RWPE2 (cell line): ENCODE measurements around the gene TWIST2.

Experiments
- ATAC-seq: fragments of 200-7000 bp; cut with Tn5 transposase; 3 replicates; pipeline ENCODE4 v1.9.1; 2021; ENCODE audit warnings: low read depth
- DNase-seq: peaks from one replicate; pipeline ENCODE4 v3.0.0-alpha.2; 2020; ENCODE audit warnings: low spot score
- H3K27ac ChIP-seq: fragments of 450-650 bp; 2 replicates; pipeline ENCODE4 v1.5.1; 2017; ENCODE audit warnings: mild to moderate bottlenecking; ENCODE audit not compliant: poor library complexity, severe bottlenecking
- H3K27me3 ChIP-seq: fragments of 250-450 bp; sonication (Bioruptor Pico); 2 replicates; pipeline ENCODE4 v1.5.1; 2021; ENCODE audit warnings: mild to moderate bottlenecking, moderate library complexity; ENCODE audit not compliant: insufficient read depth, poor library complexity, severe bottlenecking
- H3K36me3 ChIP-seq: fragments of 250-450 bp; sonication (Bioruptor Pico); 2 replicates; pipeline ENCODE4 v1.5.1; 2020; ENCODE audit warnings: low read depth, mild to moderate bottlenecking, moderate library complexity
- H3K4me1 ChIP-seq: fragments of 250-450 bp; sonication (Bioruptor Pico); 2 replicates; pipeline ENCODE4 v1.5.1; 2021; ENCODE audit warnings: mild to moderate bottlenecking, moderate library complexity; ENCODE audit not compliant: insufficient read depth, poor library complexity, severe bottlenecking
- H3K4me3 ChIP-seq: fragments of 250-450 bp; sonication (Bioruptor Pico); 2 replicates; pipeline ENCODE4 v1.5.1; 2021; ENCODE audit warnings: mild to moderate bottlenecking, moderate library complexity; ENCODE audit not compliant: severe bottlenecking
- H3K9me3 ChIP-seq: fragments of 250-450 bp; sonication (Bioruptor Pico); 2 replicates; pipeline ENCODE4 v1.5.1; 2021; ENCODE audit warnings: mild to moderate bottlenecking, moderate library complexity; ENCODE audit not compliant: severe bottlenecking
- CTCF ChIP-seq: fragments of 450-650 bp; IDR thresholded peaks from one replicate; pipeline ENCODE4 v1.5.1; 2017; ENCODE audit warnings: mild to moderate bottlenecking, moderate library complexity; ENCODE audit not compliant: poor library complexity, severe bottlenecking

The TWIST2 gene

DNA sequence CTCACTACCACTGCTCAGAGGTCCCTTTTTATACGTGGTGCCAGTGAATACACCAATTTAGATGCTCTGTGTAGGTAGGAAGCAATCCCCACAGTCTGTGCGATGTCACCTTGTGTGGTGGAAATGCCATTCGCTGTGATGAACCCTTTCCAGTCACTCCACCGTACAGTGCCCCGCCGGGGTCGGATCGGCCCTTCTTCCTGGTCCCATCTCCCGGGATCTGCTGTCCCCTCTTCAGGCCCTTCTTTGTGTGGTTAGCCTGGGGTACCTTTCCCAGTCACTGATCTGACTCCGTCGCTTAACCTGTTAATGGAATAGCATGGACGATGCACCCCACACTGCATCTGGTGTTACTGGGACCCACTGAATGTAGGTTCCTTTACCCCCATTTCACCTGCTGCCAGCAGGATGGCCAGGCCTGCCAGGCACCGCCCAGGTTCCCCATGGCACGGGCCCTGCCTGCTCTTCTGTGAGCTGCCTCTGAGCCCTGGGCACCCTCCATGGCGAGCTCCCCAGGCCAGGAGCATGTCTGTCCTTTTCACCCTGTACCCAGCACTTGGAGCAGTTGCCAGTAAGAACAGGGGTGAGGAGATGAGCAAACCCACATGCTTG, 18.0 kb downstream of the TWIST2 start:
- H3K27me3 ChIP-seq, result no peaks in the 10 kb centered on the region
- peaks cover 25% of the 10 kb centered on the region for H3K4me1 ChIP-seq
- H3K9me3 ChIP-seq, result no peaks in the 10 kb centered on the region
- H3K27ac ChIP-seq, result peak overlapping the region; percentile 51
- no peak overlapping the region for H3K4me3 ChIP-seq
- peaks cover 8% of the 10 kb centered on the region; the same call in 1 of the 2 replicates for H3K36me3 ChIP-seq
- ATAC-seq (no peak), DNase-seq (no peak)
- TF ChIP-seq CTCF, result no peak

GRCh38 chr2:238866656-238867277, 18.9 kb downstream of the TWIST2 start:
- TF ChIP-seq CTCF, result no peak
- Histone ChIP-seq H3K36me3 (peaks cover 8% of the 10 kb centered on the region; the same call in 1 of the 2 replicates), H3K4me1 (peaks cover 25% of the 10 kb centered on the region), H3K27ac (peak overlapping the region; percentile 51), H3K4me3 (no peak overlapping the region), H3K27me3 (no peaks in the 10 kb centered on the region), H3K9me3 (no peaks in the 10 kb centered on the region)
- ATAC-seq, result no peak
- no peak for DNase-seq

DNA sequence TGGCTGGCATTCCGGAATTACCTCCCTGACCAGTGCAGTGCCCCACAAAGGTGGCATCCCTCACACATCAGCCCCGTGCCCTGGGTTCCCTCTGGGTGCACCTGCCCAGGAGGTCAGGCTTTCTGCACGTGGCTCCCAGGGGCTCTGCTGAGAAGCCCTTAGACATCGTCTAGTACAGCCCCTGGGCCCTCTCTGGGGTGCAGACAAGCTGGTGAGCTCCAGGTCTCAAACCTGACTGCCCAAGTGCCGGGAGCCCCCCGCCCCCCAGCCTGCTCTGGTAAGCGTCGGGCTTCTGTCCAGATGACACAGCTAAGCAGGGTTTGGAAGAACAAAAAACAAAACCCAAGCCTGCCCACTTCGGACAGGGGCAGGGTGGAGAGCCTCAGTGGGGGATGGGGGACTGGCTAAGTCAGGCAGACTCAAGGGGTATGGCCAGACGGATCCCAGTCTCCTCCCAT, 20.2 kb downstream of the TWIST2 start:
- DNase-seq, result no peak
- H3K27ac ChIP-seq, result peak overlapping the region; percentile 51

GRCh38 chr2:238868616-238869292, 20.9 kb downstream of the TWIST2 start:
- H3K27ac ChIP-seq, result peak overlapping the region; percentile 11
- H3K4me3 ChIP-seq, result no peak overlapping the region

More for the DNA sequence above, 20.2 kb downstream of the TWIST2 start:
- no peak for TF ChIP-seq CTCF
- Histone ChIP-seq H3K4me1 (peaks cover 25% of the 10 kb centered on the region), H3K27me3 (no peaks in the 10 kb centered on the region), H3K36me3 (peaks cover 8% of the 10 kb centered on the region; the same call in 1 of the 2 replicates), H3K9me3 (no peaks in the 10 kb centered on the region), H3K4me3 (no peak overlapping the region)
- no peak for ATAC-seq

More at GRCh38 chr2:238868616-238869292, 20.9 kb downstream of the TWIST2 start:
- TF ChIP-seq CTCF, result no peak
- no peak for DNase-seq
- no peaks in the 10 kb centered on the region for H3K27me3 ChIP-seq
- H3K4me1 ChIP-seq, result peaks cover 23% of the 10 kb centered on the region
- no peak for ATAC-seq
- H3K9me3 ChIP-seq, result no peaks in the 10 kb centered on the region
- peaks cover 2% of the 10 kb centered on the region; the same call in 1 of the 2 replicates for H3K36me3 ChIP-seq
